ENCODE results near the gene MBTD1. TPM values are rescaled to one million over a fixed set of nuclear protein-coding genes. Genes with fewer than 3 reads are reported as not detected.
A peak's percentile ranks its signal among the peaks of the same experiment; 100 is the strongest.

Gene MBTD1
- total RNA-seq, 1 experiment from 2014 or later = 9.0 TPM

GRCh38 chr17:51128076-51128475, 131.8 kb downstream of the MBTD1 start:
- in situ Hi-C loops (cut with HindIII; ENCODE audit: low pct_unique_long_range_greater_than_20kb, low sequenced_read_pairs) = no loop called here

More at GRCh38 chr17:51128076-51128475, 131.8 kb downstream of the MBTD1 start:
- DNase-seq (ENCODE audit: low read depth, low spot score) = peak; percentile 62

Other genes with a start within 250 kb of the MBTD1 start
- 103 and 109 TPM in 2 replicates for gene SPAG9, start 139.2 kb downstream of the MBTD1 start, total RNA-seq (2014; rRNA removed; shearing (Covaris generic))
- gene NME1, start 106.5 kb downstream of the MBTD1 start, total RNA-seq (2014; rRNA removed; shearing (Covaris generic)) = 415 and 458 TPM in 2 replicates
- gene NME2, start 93.6 kb downstream of the MBTD1 start, total RNA-seq (2014; rRNA removed; shearing (Covaris generic)) = 602 and 660 TPM in 2 replicates
- gene UTP18, start 497 bp upstream of the MBTD1 start, total RNA-seq (2014; rRNA removed; shearing (Covaris generic)) = 110 and 125 TPM in 2 replicates